Keratinocyte (primary cell): ENCODE measurements around the gene GAB2. TPM values are rescaled to one million over a fixed set of nuclear protein-coding genes. Genes with fewer than 3 reads are reported as not detected.

Experiments used
- DNase-seq: peaks from one replicate; pipeline ENCODE4 v3.0.0-alpha.2; 2011; ENCODE audit warnings: low read depth, missing footprints, low spot score
- FAIRE-seq: peaks from 2 replicates; lab custom pipeline; 2011; peaks lifted over from hg19 to GRCh38; lab: Jason Lieb, UNC
- H2AFZ ChIP-seq: 2 replicates; pipeline ENCODE4 v1.6.0; 2012; ENCODE audit warnings: low read length, control low read depth, inconsistent platforms; ENCODE audit not compliant: control insufficient read depth
- H3K27ac ChIP-seq: 2 replicates; pipeline ENCODE4 v1.5.1; 2011; ENCODE audit warnings: low read length; ENCODE audit not compliant: control insufficient read depth, insufficient read depth
- H3K27me3 ChIP-seq: 3 replicates; pipeline ENCODE4 v1.6.0; 2011; ENCODE audit warnings: low read length; ENCODE audit not compliant: control insufficient read depth, insufficient read depth; ENCODE audit errors: extremely low read depth
- H3K36me3 ChIP-seq, 2 experiments: 2 replicates in 1 of 2; 3 replicates in 1 of 2; pipeline ENCODE4 v1.5.1; 2011; ENCODE audit warnings: low read length in 2 of 2, mild to moderate bottlenecking in 1 of 2; ENCODE audit not compliant: control insufficient read depth in 2 of 2, insufficient read depth in 2 of 2; ENCODE audit errors: extremely low read depth in 1 of 2
- H3K4me1 ChIP-seq: 3 replicates; pipeline ENCODE4 v1.5.1; 2011; ENCODE audit warnings: low read length; ENCODE audit not compliant: control insufficient read depth, insufficient read depth; ENCODE audit errors: extremely low read depth
- H3K4me2 ChIP-seq: 3 replicates; pipeline ENCODE4 v1.6.0; 2011; ENCODE audit warnings: low read depth, low read length; ENCODE audit not compliant: control insufficient read depth, insufficient read depth; ENCODE audit errors: extremely low read depth
- H3K4me3 ChIP-seq, 3 experiments: fragments of 200-600 bp in 1 of 3; sonication (generic) in 1 of 3; 2 replicates in 2 of 3; 3 replicates in 1 of 3; pipeline ENCODE4 v1.5.1; 2011 to 2016; ENCODE audit warnings: low read length in 3 of 3, mild to moderate bottlenecking in 3 of 3, control low read depth in 2 of 3, inconsistent platforms in 1 of 3, low read depth in 1 of 3, mixed read lengths in 1 of 3, mixed run types in 1 of 3, moderate library complexity in 1 of 3; ENCODE audit not compliant: control insufficient read depth in 2 of 3, insufficient read depth in 2 of 3; ENCODE audit errors: extremely low read depth in 1 of 3
- H3K79me2 ChIP-seq: 2 replicates; pipeline ENCODE4 v1.6.0; 2012; ENCODE audit warnings: low read length; ENCODE audit not compliant: control insufficient read depth, insufficient read depth
- H3K9ac ChIP-seq: 3 replicates; pipeline ENCODE4 v1.6.0; 2011; ENCODE audit warnings: low read length; ENCODE audit not compliant: control insufficient read depth, insufficient read depth; ENCODE audit errors: extremely low read depth
- H3K9me1 ChIP-seq: 3 replicates; pipeline ENCODE4 v1.6.0; 2011; ENCODE audit warnings: low read length; ENCODE audit not compliant: control insufficient read depth, insufficient read depth; ENCODE audit errors: extremely low read depth
- H3K9me3 ChIP-seq: 2 replicates; pipeline ENCODE4 v1.5.1; 2012; ENCODE audit warnings: low read depth, low read length; ENCODE audit not compliant: control insufficient read depth
- H4K20me1 ChIP-seq: 3 replicates; pipeline ENCODE4 v1.6.0; 2011; ENCODE audit warnings: low read length; ENCODE audit not compliant: control insufficient read depth, insufficient read depth; ENCODE audit errors: extremely low read depth
- EZH2 ChIP-seq: IDR thresholded peaks from one replicate; pipeline ENCODE4 v1.6.1; 2012; ENCODE audit warnings: inconsistent platforms, mild to moderate bottlenecking, low read length, moderate library complexity
- dilution Hi-C: fragments of 300-500 bp; cut with MboI; formaldehyde crosslinking; loops from one replicate; pipeline ENCODE4 v1.7.0; 2020; ENCODE audit warnings: low sequenced_read_pairs; ENCODE audit not compliant: extremely low pct_ligation_motif_present
- polyA plus RNA-seq, 5 experiments: library from polyadenylated mRNA; depleted of rRNA in 3 of 5; stranded (reverse) in 3 of 5; stranded (forward) in 1 of 5; unstranded in 1 of 5; fragments of >200 nt; gene quantifications; 1 replicate in 1 of 5; 2 replicates in 3 of 5; 3 replicates in 1 of 5; pipeline versions ENCODE4 v1.2.1 to v1.2.3, GENCODE V29; 2011 to 2012; ENCODE audit warnings: missing spikeins in 2 of 5, low read depth in 1 of 5, low replicate concordance in 1 of 5
- TF ChIP-seq, protein P1 (sequence below), 3 experiments: IDR thresholded peaks in 1 of 3; conservative IDR thresholded peaks in 1 of 3; optimal IDR thresholded peaks in 1 of 3; 2 replicates in 2 of 3; 3 replicates in 1 of 3; pipeline versions ENCODE3 to v1.5.1; 2011; ENCODE audit warnings: low read length in 3 of 3, mild to moderate bottlenecking in 3 of 3, moderate library complexity in 2 of 3, control low read depth in 1 of 3, inconsistent platforms in 1 of 3; ENCODE audit not compliant: insufficient read depth in 2 of 3; ENCODE audit errors: extremely low read depth in 1 of 3

GAB2 gene
- polyA plus RNA-seq, 1 donor (not counting 4 experiments of a cell fraction or from before 2014, with no cell fraction given), result 0.68 TPM

GRCh38 chr11:78180751-78181150, 236.9 kb downstream of the GAB2 start:
- no peaks in the 10 kb centered on the region for H3K9me3 ChIP-seq
- no peaks in the 10 kb centered on the region for H3K27me3 ChIP-seq
- H3K9me1 ChIP-seq, result no peaks in the 10 kb centered on the region
- H3K9ac ChIP-seq, result no peak overlapping the region
- H2AFZ ChIP-seq, result no peak overlapping the region
- no peak for TF ChIP-seq EZH2
- TF ChIP-seq, protein P1, sequence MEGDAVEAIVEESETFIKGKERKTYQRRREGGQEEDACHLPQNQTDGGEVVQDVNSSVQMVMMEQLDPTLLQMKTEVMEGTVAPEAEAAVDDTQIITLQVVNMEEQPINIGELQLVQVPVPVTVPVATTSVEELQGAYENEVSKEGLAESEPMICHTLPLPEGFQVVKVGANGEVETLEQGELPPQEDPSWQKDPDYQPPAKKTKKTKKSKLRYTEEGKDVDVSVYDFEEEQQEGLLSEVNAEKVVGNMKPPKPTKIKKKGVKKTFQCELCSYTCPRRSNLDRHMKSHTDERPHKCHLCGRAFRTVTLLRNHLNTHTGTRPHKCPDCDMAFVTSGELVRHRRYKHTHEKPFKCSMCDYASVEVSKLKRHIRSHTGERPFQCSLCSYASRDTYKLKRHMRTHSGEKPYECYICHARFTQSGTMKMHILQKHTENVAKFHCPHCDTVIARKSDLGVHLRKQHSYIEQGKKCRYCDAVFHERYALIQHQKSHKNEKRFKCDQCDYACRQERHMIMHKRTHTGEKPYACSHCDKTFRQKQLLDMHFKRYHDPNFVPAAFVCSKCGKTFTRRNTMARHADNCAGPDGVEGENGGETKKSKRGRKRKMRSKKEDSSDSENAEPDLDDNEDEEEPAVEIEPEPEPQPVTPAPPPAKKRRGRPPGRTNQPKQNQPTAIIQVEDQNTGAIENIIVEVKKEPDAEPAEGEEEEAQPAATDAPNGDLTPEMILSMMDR (optimal IDR thresholded peaks at IDR 0.05 in 1 of 3, IDR thresholded peaks at IDR 0.05 in 1 of 3, conservative IDR thresholded peaks at IDR 0.05 in 1 of 3; ENCODE audit: extremely low read depth in 1 of 3, insufficient read depth in 2 of 3, low read length in 3 of 3), result no peak
- no peaks in the 10 kb centered on the region for H4K20me1 ChIP-seq
- no peak for FAIRE-seq
- H3K4me2 ChIP-seq, result no peak overlapping the region
- no peak for DNase-seq
- no peak overlapping the region for H3K4me3 ChIP-seq
- H3K27ac ChIP-seq, result no peak overlapping the region
- H3K36me3 ChIP-seq, result peaks cover 0 to 11% of the 10 kb centered on the region in 2 experiments
- H3K4me1 ChIP-seq, result peaks cover 5% of the 10 kb centered on the region
- dilution Hi-C loops, result no loop called here
- H3K79me2 ChIP-seq, result peaks cover 5% of the 10 kb centered on the region

GRCh38 chr11:78179459-78180071, 238.1 kb downstream of the GAB2 start:
- TF ChIP-seq EZH2, result no peak
- TF ChIP-seq, protein P1 (optimal IDR thresholded peaks at IDR 0.05 in 1 of 3, IDR thresholded peaks at IDR 0.05 in 1 of 3, conservative IDR thresholded peaks at IDR 0.05 in 1 of 3; ENCODE audit: extremely low read depth in 1 of 3, insufficient read depth in 2 of 3, low read length in 3 of 3), result no peak
- Histone ChIP-seq H3K9me1 (no peaks in the 10 kb centered on the region), H3K9me3 (no peaks in the 10 kb centered on the region), H3K27ac (no peak overlapping the region), H3K79me2 (peaks cover 2% of the 10 kb centered on the region), H4K20me1 (no peaks in the 10 kb centered on the region), H3K36me3 (peaks cover 0 to 11% of the 10 kb centered on the region in 2 experiments), H3K27me3 (no peaks in the 10 kb centered on the region), H3K4me2 (no peak overlapping the region), H3K4me1 (no peaks in the 10 kb centered on the region), H2AFZ (no peak overlapping the region), H3K4me3 (no peak overlapping the region), H3K9ac (no peak overlapping the region)
- DNase-seq, result no peak
- FAIRE-seq, result no peak
- dilution Hi-C loops, result no loop called here
